IMR-90 (cell line): ENCODE measurements around the gene NEK9.

Source experiments
- CTCF ChIP-seq: conservative IDR thresholded peaks from 2 replicates; pipeline ENCODE4 v1.5.1; 2012; ENCODE audit warnings: mild to moderate bottlenecking, low read depth, low read length, improper control_type of control experiment
- POLR2A ChIP-seq: IDR thresholded peaks from 2 replicates; pipeline ENCODE4 v1.6.1; 2012; ENCODE audit warnings: mild to moderate bottlenecking, low read depth, low read length

DNA sequence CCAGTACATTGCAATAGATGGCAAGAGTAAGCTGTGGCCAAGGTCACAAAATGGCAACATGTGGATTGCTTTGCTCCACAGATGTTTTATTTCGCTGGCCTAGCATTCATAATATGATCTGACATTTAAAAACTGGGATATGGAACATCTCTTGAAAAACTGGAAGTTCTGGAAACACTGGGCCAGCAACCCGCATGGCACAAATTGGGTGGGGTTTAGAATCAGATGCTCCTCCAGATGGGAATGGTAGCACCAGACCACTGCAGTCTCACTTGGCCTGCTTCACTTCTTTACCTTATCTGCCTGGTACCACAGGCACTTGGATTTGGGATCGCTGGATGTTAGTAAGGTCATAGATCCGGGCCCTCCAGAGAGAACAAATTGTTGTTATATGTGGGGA is 47.3 kb downstream of the NEK9 start:
- TF ChIP-seq CTCF (no peak), POLR2A (no peak)
